ENCODE measurements around the gene GSC2. TPM values are rescaled to one million over a fixed set of nuclear protein-coding genes. Genes with fewer than 3 reads are reported as not detected.
A peak's percentile ranks its signal among the peaks of the same experiment; 100 is the strongest.

The GSC2 gene
- total and polyA plus RNA-seq, 12 donors = not detected

- 83 to 94% (median 86%) methylated on average over 3 of the region's 3 CpGs; no CpG with 5 or more reads in 1 of the 4 donors for WGBS, 4 donors
- Histone ChIP-seq H3K9me3 (replicated peaks in 1 of 3) (no peaks in the 10 kb centered on the region), H3K4me1 (replicated peaks in 1 of 2) (peaks cover 15 to 41% of the 10 kb centered on the region in 2 donors), H3K4me3 (no peak overlapping the region), H3K27ac (no peak overlapping the region), H3K27me3 (no peaks in the 10 kb centered on the region), H3K36me3 (replicated peaks in 1 of 2) (no peaks in the 10 kb centered on the region)
- intact Hi-C loops (cut with DNase I) = no loop called here
- no peak for TF ChIP-seq POLR2A (IDR thresholded peaks at IDR 0.05)
- TF ChIP-seq, protein P1, sequence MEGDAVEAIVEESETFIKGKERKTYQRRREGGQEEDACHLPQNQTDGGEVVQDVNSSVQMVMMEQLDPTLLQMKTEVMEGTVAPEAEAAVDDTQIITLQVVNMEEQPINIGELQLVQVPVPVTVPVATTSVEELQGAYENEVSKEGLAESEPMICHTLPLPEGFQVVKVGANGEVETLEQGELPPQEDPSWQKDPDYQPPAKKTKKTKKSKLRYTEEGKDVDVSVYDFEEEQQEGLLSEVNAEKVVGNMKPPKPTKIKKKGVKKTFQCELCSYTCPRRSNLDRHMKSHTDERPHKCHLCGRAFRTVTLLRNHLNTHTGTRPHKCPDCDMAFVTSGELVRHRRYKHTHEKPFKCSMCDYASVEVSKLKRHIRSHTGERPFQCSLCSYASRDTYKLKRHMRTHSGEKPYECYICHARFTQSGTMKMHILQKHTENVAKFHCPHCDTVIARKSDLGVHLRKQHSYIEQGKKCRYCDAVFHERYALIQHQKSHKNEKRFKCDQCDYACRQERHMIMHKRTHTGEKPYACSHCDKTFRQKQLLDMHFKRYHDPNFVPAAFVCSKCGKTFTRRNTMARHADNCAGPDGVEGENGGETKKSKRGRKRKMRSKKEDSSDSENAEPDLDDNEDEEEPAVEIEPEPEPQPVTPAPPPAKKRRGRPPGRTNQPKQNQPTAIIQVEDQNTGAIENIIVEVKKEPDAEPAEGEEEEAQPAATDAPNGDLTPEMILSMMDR (IDR thresholded peaks at IDR 0.05) = no peak
- DNase-seq = peak in 1 of 7 donors; percentile 12
These were observed 39.0 kb downstream of the GSC2 start for GRCh38 chr22:19111140-19111539.

GRCh38 chr22:19110646-19111045 lies 39.4 kb downstream of the GSC2 start:
- no peaks in the 10 kb centered on the region for H3K27me3 ChIP-seq
- no peaks in the 10 kb centered on the region for H3K36me3 ChIP-seq (replicated peaks in 1 of 2)
- peaks cover 15 to 39% of the 10 kb centered on the region in 2 donors for H3K4me1 ChIP-seq (replicated peaks in 1 of 2)
- no peaks in the 10 kb centered on the region for H3K9me3 ChIP-seq (replicated peaks in 1 of 3)
- H3K27ac ChIP-seq = no peak overlapping the region
- no peak for TF ChIP-seq POLR2A (IDR thresholded peaks at IDR 0.05)
- TF ChIP-seq, protein P1 (IDR thresholded peaks at IDR 0.05) = no peak
- intact Hi-C loops (cut with DNase I) = no loop called here
- DNase-seq = no peak
- H3K4me3 ChIP-seq = no peak overlapping the region

DNA sequence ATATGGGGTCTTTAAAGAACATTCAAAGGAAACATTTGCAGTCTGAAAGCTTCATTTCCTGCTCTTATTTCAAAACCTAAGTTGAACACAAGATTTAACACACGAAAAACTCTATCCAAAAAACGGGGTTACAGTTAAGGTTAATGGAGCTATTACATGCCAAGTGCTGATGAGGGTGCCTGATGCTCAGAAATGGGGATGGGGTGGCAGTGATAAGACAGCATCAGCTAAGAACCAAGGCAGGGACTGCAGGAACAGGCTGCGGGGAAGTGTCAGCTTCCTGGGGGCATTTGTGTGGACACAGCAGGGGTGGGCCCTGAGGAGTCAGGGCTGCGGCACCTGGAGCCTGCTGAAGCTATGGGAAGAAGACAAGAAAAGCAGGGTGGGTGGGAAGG lies 40.0 kb downstream of the GSC2 start:
- 24 to 68% (median 35%) methylated on average over 4 of the region's 4 CpGs for WGBS, 4 donors
- no peak for TF ChIP-seq POLR2A (IDR thresholded peaks at IDR 0.05)
- TF ChIP-seq, protein P1 (IDR thresholded peaks at IDR 0.05) = no peak
- Histone ChIP-seq H3K36me3 (replicated peaks in 1 of 2) (no peaks in the 10 kb centered on the region), H3K4me3 (no peak overlapping the region), H3K4me1 (replicated peaks in 1 of 2) (peaks cover 15 to 37% of the 10 kb centered on the region in 2 donors), H3K27me3 (no peaks in the 10 kb centered on the region), H3K9me3 (replicated peaks in 1 of 3) (no peaks in the 10 kb centered on the region), H3K27ac (peak overlapping the region in 4 of 5 donors; percentile 7 to 73 (median 38))
- DNase-seq = no peak
- intact Hi-C loops (cut with DNase I) = no loop called here

GRCh38 chr22:19109198-19110063 lies 40.7 kb downstream of the GSC2 start:
- Histone ChIP-seq H3K36me3 (replicated peaks in 1 of 2) (no peaks in the 10 kb centered on the region), H3K4me3 (no peak overlapping the region), H3K27me3 (no peaks in the 10 kb centered on the region), H3K27ac (peak overlapping the region in 4 of 5 donors; percentile 7 to 73 (median 38)), H3K4me1 (replicated peaks in 1 of 2) (peaks cover 20 to 39% of the 10 kb centered on the region in 2 donors), H3K9me3 (replicated peaks in 1 of 3) (no peaks in the 10 kb centered on the region)
- WGBS, 4 donors = 42 to 47% (median 46%) methylated on average over 7 of the region's 7 CpGs
- intact Hi-C loops (cut with DNase I) = loop anchor here in 1 of 2 donors (10.0 kb wide), 1 partner anchor 65 kb away; no protein-coding TSS in a partner anchor
- TF ChIP-seq, protein P1 (IDR thresholded peaks at IDR 0.05) = no peak
- no peak for TF ChIP-seq POLR2A (IDR thresholded peaks at IDR 0.05)
- peak in 6 of 7 donors; percentile 52 to 77 (median 54) for DNase-seq

Data from adrenal gland (tissue), 12 donors.